Activated CD8-positive, alpha-beta T cell treated with anti-CD3 and anti-CD28 coated beads for 36 hours (primary cell): ENCODE results near the gene GAREM1. TPM values are rescaled to one million over a fixed set of nuclear protein-coding genes. Genes with fewer than 3 reads are reported as not detected.

Experiments used
- ATAC-seq: fragments of 200-7000 bp; cut with Tn5 transposase; one replicate; pipeline ENCODE4 v1.10.0; 2021; ENCODE audit warnings: mild to moderate bottlenecking, moderate library complexity
- CTCF ChIA-PET: fragments of 350-600 bp; sonication (Branson Sonifier 250); formaldehyde crosslinking; loops from one replicate; lab custom pipeline; 2021; ENCODE audit warnings: antibody characterized with exemption; lab: Charles Lee
- POLR2A ChIA-PET: fragments of 350-600 bp; sonication (Branson Sonifier 250); formaldehyde crosslinking; loops from one replicate; lab custom pipeline; 2021; ENCODE audit warnings: antibody characterized with exemption; lab: Charles Lee
- DNase-seq: peaks from one replicate; pipeline ENCODE4 v3.0.0-alpha.2; 2020
- H3K27ac Mint-ChIP-seq: one replicate; pipeline ENCODE4 v1.8.0; 2021; ENCODE audit warnings: mild to moderate bottlenecking, mixed read lengths
- H3K27me3 Mint-ChIP-seq: one replicate; pipeline ENCODE4 v1.8.0; 2021; ENCODE audit warnings: mixed read lengths
- H3K36me3 Mint-ChIP-seq: one replicate; pipeline ENCODE4 v1.8.0; 2021; ENCODE audit warnings: low read depth, mixed read lengths
- H3K4me1 Mint-ChIP-seq: one replicate; pipeline ENCODE4 v1.8.0; 2021; ENCODE audit warnings: low read depth, mixed read lengths
- H3K4me3 Mint-ChIP-seq: one replicate; pipeline ENCODE4 v1.8.0; 2021; ENCODE audit warnings: mild to moderate bottlenecking, moderate library complexity, mixed read lengths
- H3K9me3 Mint-ChIP-seq: one replicate; pipeline ENCODE4 v1.8.0; 2021; ENCODE audit warnings: mixed read lengths
- intact Hi-C: fragments of 100-400 bp; cut with micrococcal nuclease; formaldehyde crosslinking; loops from one replicate; pipeline ENCODE4 v1.10.0; 2022
- total RNA-seq, 2 experiments: library from RNA; stranded (reverse); gene quantifications; one replicate each; pipeline ENCODE4 v1.2.3, GENCODE V29; 2021
- TF ChIP-seq, protein P1 (sequence below): fragments of 200-600 bp; IDR thresholded peaks from one replicate; pipeline ENCODE4 v1.8.0; 2022; ENCODE audit warnings: antibody characterized with exemption, mild to moderate bottlenecking

The GAREM1 gene
- total RNA-seq, 2 experiments from 2014 or later = not detected

GRCh38 chr18:32393407-32393806 is 77.3 kb downstream of the GAREM1 start:
- Mint-ChIP-seq H3K27me3 (peaks cover 12% of the 10 kb centered on the region), H3K4me1 (no peaks in the 10 kb centered on the region), H3K36me3 (no peaks in the 10 kb centered on the region), H3K27ac (no peak overlapping the region), H3K9me3 (no peaks in the 10 kb centered on the region), H3K4me3 (no peak overlapping the region)
- intact Hi-C loops = no loop called here
- ATAC-seq (no peak), DNase-seq (no peak)
- ChIA-PET CTCF (no interaction called here), POLR2A (no interaction called here)
- TF ChIP-seq, protein P1, sequence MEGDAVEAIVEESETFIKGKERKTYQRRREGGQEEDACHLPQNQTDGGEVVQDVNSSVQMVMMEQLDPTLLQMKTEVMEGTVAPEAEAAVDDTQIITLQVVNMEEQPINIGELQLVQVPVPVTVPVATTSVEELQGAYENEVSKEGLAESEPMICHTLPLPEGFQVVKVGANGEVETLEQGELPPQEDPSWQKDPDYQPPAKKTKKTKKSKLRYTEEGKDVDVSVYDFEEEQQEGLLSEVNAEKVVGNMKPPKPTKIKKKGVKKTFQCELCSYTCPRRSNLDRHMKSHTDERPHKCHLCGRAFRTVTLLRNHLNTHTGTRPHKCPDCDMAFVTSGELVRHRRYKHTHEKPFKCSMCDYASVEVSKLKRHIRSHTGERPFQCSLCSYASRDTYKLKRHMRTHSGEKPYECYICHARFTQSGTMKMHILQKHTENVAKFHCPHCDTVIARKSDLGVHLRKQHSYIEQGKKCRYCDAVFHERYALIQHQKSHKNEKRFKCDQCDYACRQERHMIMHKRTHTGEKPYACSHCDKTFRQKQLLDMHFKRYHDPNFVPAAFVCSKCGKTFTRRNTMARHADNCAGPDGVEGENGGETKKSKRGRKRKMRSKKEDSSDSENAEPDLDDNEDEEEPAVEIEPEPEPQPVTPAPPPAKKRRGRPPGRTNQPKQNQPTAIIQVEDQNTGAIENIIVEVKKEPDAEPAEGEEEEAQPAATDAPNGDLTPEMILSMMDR = no peak

DNA sequence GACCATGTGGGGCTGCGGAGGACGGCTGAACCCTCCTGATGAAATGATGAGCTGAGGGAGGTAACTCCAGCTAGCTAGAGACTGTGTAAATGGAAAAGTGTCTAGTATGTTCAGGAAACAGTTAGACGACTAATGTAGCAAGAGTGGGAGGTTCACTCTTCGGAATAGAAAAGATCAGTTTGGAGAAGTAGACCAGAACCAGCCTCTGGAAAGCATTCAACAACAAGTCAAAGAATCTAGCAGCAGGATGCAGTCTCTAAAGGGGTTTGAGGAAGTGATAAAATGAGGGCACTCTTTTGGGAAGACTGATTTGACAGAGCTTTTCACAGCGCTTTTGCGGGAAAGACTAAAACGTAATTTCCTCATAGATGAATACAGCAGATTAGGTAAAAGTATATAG is 79.6 kb downstream of the GAREM1 start:
- H3K9me3 Mint-ChIP-seq = no peaks in the 10 kb centered on the region
- ChIA-PET CTCF (no interaction called here), POLR2A (no interaction called here)
- H3K36me3 Mint-ChIP-seq = no peaks in the 10 kb centered on the region
- no peak overlapping the region for H3K27ac Mint-ChIP-seq
- DNase-seq (no peak), ATAC-seq (no peak)
- no peaks in the 10 kb centered on the region for H3K4me1 Mint-ChIP-seq
- peaks cover 11% of the 10 kb centered on the region for H3K27me3 Mint-ChIP-seq
- H3K4me3 Mint-ChIP-seq = no peak overlapping the region
- TF ChIP-seq, protein P1 = no peak
- intact Hi-C loops = no loop called here

DNA sequence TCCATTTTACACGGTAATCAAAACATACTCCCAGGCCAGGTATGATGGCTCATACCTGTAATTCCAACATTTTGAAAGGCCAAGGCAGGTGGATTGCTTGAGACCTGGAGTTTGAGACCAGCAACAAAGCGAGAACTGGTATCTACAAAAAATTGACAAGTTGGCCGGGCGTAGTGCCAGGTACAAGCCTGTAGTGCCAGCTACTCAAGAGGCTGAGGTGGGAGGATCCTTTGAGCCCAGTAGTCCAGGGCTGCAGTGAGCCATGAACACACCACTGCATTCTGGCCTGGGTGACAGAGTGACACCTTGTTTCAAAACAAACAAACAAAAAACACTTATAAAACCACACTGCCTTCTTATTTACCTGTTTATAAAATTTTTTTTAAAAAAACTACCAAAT is 80.8 kb downstream of the GAREM1 start:
- ChIA-PET POLR2A (no interaction called here), CTCF (interaction anchor here (1.0 kb wide), 1 partner anchor 162 kb away, joined by 3 read pairs; no protein-coding TSS in a partner anchor)
- ATAC-seq (no peak), DNase-seq (no peak)
- Mint-ChIP-seq H3K4me3 (no peak overlapping the region), H3K4me1 (no peaks in the 10 kb centered on the region), H3K9me3 (no peaks in the 10 kb centered on the region), H3K27ac (no peak overlapping the region), H3K36me3 (no peaks in the 10 kb centered on the region), H3K27me3 (peaks cover 8% of the 10 kb centered on the region)
- intact Hi-C loops = no loop called here
- TF ChIP-seq, protein P1 = no peak

DNA sequence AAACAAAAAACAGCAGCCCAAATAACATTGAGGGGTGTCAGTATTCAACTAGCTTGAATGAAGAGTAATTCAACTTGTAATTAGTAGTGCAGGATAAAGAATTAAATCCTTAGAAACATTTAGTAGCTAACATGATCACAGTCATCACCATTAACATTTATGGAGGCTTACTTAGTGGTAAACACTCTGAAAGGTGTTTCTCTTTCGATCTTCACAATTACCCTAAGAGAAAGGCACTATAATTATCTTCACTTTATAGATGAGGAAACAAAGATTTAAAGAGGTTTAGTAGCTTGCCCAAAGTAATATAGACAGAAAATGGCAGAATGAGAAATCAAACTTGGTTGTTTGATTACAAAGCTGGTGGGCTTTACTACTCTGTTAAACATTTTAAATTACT is 81.5 kb downstream of the GAREM1 start:
- no peak for DNase-seq
- H3K4me3 Mint-ChIP-seq = no peak overlapping the region
- no peaks in the 10 kb centered on the region for H3K4me1 Mint-ChIP-seq
- ATAC-seq = no peak
- ChIA-PET CTCF (no interaction called here), POLR2A (no interaction called here)
- H3K27ac Mint-ChIP-seq = no peak overlapping the region
- TF ChIP-seq, protein P1 = no peak
- intact Hi-C loops = no loop called here
- no peaks in the 10 kb centered on the region for H3K36me3 Mint-ChIP-seq
- no peaks in the 10 kb centered on the region for H3K9me3 Mint-ChIP-seq
- H3K27me3 Mint-ChIP-seq = peaks cover 8% of the 10 kb centered on the region

GRCh38 chr18:32386471-32386870 is 84.2 kb downstream of the GAREM1 start:
- peaks cover 9% of the 10 kb centered on the region for H3K27me3 Mint-ChIP-seq
- H3K27ac Mint-ChIP-seq = no peak overlapping the region
- no peaks in the 10 kb centered on the region for H3K9me3 Mint-ChIP-seq
- ATAC-seq (no peak), DNase-seq (no peak)
- no peak overlapping the region for H3K4me3 Mint-ChIP-seq
- TF ChIP-seq, protein P1 = no peak
- CTCF ChIA-PET = no interaction called here
- intact Hi-C loops = no loop called here
- no peaks in the 10 kb centered on the region for H3K4me1 Mint-ChIP-seq
- POLR2A ChIA-PET = no interaction called here
- H3K36me3 Mint-ChIP-seq = no peaks in the 10 kb centered on the region
